ENCODE measurements around the gene AMTN. TPM values are rescaled to one million over a fixed set of nuclear protein-coding genes. Genes with fewer than 3 reads are reported as not detected.

AMTN gene
- total and polyA plus RNA-seq, 4 donors = not detected

DNA sequence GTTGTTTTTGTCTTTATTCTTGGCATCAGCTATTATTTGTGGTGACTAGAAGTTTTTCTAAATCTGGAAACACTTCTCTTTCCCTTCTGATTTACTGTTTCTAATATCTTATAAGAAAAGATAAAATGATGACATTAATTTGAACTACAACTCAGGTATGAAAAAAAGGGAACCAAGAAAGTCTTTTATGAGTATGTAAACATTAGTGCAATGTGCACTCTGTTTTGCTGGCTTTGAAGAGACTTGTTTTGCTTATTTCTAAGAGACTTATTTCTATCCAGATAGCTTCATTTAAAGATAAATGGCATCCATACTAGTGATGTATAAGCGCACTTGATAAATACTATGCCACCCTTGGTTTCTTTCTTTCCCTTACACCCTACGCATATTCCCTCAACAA is 63.6 kb downstream of the AMTN start:
- no peak for DNase-seq (ENCODE audit: low spot score)
- Histone ChIP-seq H3K4me3 (ENCODE audit: low read depth in 1 of 3, low read length in 3 of 3) (no peak overlapping the region), H3K27me3 (ENCODE audit: control insufficient read depth in 4 of 4, insufficient read depth in 4 of 4, low read length in 3 of 4) (no peaks in the 10 kb centered on the region), H3K4me1 (ENCODE audit: control insufficient read depth in 4 of 4, insufficient read depth in 4 of 4, low read length in 3 of 4) (peaks cover 0 to 3% (median 0%) of the 10 kb centered on the region in 4 donors), H3K9ac (ENCODE audit: low read depth in 1 of 2, low read length in 2 of 2) (no peak overlapping the region), H3K27ac (ENCODE audit: low read depth in 1 of 2, low read length in 2 of 2) (no peak overlapping the region), H3K36me3 (ENCODE audit: control insufficient read depth in 4 of 4, insufficient read depth in 3 of 4, low read depth in 1 of 4, low read length in 3 of 4) (no peaks in the 10 kb centered on the region), H3K9me3 (ENCODE audit: control insufficient read depth in 4 of 4, low read length in 3 of 4) (no peaks in the 10 kb centered on the region)
- 95% methylated on average over 2 of the region's 2 CpGs for WGBS
- TF ChIP-seq YY1 (IDR thresholded peaks at IDR 0.05) = no peak
- no peak for TF ChIP-seq HNF4A (conservative IDR thresholded peaks at IDR 0.05)
- TF ChIP-seq CTCF (IDR thresholded peaks at IDR 0.05; ENCODE audit: low read depth, low read length, missing input control) = no peak
- TF ChIP-seq FOXA1 (IDR thresholded peaks at IDR 0.05) = no peak
- no peak for TF ChIP-seq MAX (IDR thresholded peaks at IDR 0.05)
- no peak for TF ChIP-seq TAF1 (conservative IDR thresholded peaks at IDR 0.05)
- TF ChIP-seq FOXA2 (IDR thresholded peaks at IDR 0.05) = no peak
- TF ChIP-seq SP1 (IDR thresholded peaks at IDR 0.05) = no peak
- TF ChIP-seq, protein P1, sequence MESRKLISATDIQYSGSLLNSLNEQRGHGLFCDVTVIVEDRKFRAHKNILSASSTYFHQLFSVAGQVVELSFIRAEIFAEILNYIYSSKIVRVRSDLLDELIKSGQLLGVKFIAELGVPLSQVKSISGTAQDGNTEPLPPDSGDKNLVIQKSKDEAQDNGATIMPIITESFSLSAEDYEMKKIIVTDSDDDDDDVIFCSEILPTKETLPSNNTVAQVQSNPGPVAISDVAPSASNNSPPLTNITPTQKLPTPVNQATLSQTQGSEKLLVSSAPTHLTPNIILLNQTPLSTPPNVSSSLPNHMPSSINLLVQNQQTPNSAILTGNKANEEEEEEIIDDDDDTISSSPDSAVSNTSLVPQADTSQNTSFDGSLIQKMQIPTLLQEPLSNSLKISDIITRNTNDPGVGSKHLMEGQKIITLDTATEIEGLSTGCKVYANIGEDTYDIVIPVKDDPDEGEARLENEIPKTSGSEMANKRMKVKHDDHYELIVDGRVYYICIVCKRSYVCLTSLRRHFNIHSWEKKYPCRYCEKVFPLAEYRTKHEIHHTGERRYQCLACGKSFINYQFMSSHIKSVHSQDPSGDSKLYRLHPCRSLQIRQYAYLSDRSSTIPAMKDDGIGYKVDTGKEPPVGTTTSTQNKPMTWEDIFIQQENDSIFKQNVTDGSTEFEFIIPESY (IDR thresholded peaks at IDR 0.05) = no peak
- no peak for TF ChIP-seq RAD21 (IDR thresholded peaks at IDR 0.05)
- no peak for TF ChIP-seq EGR1 (IDR thresholded peaks at IDR 0.05; ENCODE audit: low read depth in 2 of 2)
- TF ChIP-seq JUND (IDR thresholded peaks at IDR 0.05) = no peak
- no peak for TF ChIP-seq ATF3 (IDR thresholded peaks at IDR 0.05)
- TF ChIP-seq GABPA (IDR thresholded peaks at IDR 0.05 in 1 of 2, conservative IDR thresholded peaks at IDR 0.05 in 1 of 2) = no peak
- TF ChIP-seq, protein P2, sequence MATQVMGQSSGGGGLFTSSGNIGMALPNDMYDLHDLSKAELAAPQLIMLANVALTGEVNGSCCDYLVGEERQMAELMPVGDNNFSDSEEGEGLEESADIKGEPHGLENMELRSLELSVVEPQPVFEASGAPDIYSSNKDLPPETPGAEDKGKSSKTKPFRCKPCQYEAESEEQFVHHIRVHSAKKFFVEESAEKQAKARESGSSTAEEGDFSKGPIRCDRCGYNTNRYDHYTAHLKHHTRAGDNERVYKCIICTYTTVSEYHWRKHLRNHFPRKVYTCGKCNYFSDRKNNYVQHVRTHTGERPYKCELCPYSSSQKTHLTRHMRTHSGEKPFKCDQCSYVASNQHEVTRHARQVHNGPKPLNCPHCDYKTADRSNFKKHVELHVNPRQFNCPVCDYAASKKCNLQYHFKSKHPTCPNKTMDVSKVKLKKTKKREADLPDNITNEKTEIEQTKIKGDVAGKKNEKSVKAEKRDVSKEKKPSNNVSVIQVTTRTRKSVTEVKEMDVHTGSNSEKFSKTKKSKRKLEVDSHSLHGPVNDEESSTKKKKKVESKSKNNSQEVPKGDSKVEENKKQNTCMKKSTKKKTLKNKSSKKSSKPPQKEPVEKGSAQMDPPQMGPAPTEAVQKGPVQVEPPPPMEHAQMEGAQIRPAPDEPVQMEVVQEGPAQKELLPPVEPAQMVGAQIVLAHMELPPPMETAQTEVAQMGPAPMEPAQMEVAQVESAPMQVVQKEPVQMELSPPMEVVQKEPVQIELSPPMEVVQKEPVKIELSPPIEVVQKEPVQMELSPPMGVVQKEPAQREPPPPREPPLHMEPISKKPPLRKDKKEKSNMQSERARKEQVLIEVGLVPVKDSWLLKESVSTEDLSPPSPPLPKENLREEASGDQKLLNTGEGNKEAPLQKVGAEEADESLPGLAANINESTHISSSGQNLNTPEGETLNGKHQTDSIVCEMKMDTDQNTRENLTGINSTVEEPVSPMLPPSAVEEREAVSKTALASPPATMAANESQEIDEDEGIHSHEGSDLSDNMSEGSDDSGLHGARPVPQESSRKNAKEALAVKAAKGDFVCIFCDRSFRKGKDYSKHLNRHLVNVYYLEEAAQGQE (IDR thresholded peaks at IDR 0.05) = no peak
- no peak for TF ChIP-seq NR2F2 (IDR thresholded peaks at IDR 0.05)
- no peak for TF ChIP-seq HNF4G (IDR thresholded peaks at IDR 0.05)
- TF ChIP-seq RXRA (IDR thresholded peaks at IDR 0.05) = no peak

Other genes with a start within 250 kb of the AMTN start
- not detected for gene CABS1, start 183.6 kb upstream of the AMTN start, total RNA-seq
- gene CABS1, start 183.6 kb upstream of the AMTN start, polyA plus RNA-seq = not detected
- gene SMR3A, start 157.8 kb upstream of the AMTN start, total RNA-seq = not detected
- gene SMR3A, start 157.8 kb upstream of the AMTN start, polyA plus RNA-seq = not detected
- gene SMR3B, start 135.4 kb upstream of the AMTN start, total RNA-seq = not detected
- not detected for gene SMR3B, start 135.4 kb upstream of the AMTN start, polyA plus RNA-seq
- not detected for gene OPRPN, start 120.6 kb upstream of the AMTN start, total RNA-seq
- under 1 TPM in 1 of 2 donors, not detected in 1; 0.42 TPM for gene OPRPN, start 120.6 kb upstream of the AMTN start, polyA plus RNA-seq
- gene MUC7, start 46.4 kb upstream of the AMTN start, total RNA-seq = not detected
- gene MUC7, start 46.4 kb upstream of the AMTN start, polyA plus RNA-seq = not detected
- not detected for gene AMBN, start 73.7 kb downstream of the AMTN start, total RNA-seq
- not detected for gene AMBN, start 73.7 kb downstream of the AMTN start, polyA plus RNA-seq
- under 1 TPM; 0.28 to 0.50 TPM for gene ENAM, start 110.2 kb downstream of the AMTN start, total RNA-seq
- gene ENAM, start 110.2 kb downstream of the AMTN start, polyA plus RNA-seq = under 1 TPM; 0.25 to 0.29 TPM
- 10 to 100 TPM in 1 of 2 donors, 1 to 10 TPM in 1; 2.1 to 12.4 TPM for gene JCHAIN, start 147.9 kb downstream of the AMTN start, total RNA-seq
- gene JCHAIN, start 147.9 kb downstream of the AMTN start, polyA plus RNA-seq = 10 to 100 TPM in 1 of 2 donors, 1 to 10 TPM in 1; 7.1 to 69.5 TPM
- gene UTP3, start 170.0 kb downstream of the AMTN start, total RNA-seq = 10 to 100 TPM in 1 of 2 donors, 1 to 10 TPM in 1; 9.7 to 12.8 TPM
- gene UTP3, start 170.0 kb downstream of the AMTN start, polyA plus RNA-seq = 10 to 100 TPM in 1 of 2 donors, 1 to 10 TPM in 1; 6.5 to 12.2 TPM
- 10 to 100 TPM; 13.8 to 35.2 TPM for gene RUFY3, start 203.4 kb downstream of the AMTN start, total RNA-seq
- gene RUFY3, start 203.4 kb downstream of the AMTN start, polyA plus RNA-seq = 10 to 100 TPM in 1 of 2 donors, 1 to 10 TPM in 1; 9.2 to 16.2 TPM